Rectal smooth muscle tissue (tissue), 1 donor: ENCODE results near the gene PLEKHM3.
A peak's percentile ranks its signal among the peaks of the same experiment; 100 is the strongest.

Experiments used
- H3K27ac ChIP-seq: one replicate; pipeline ENCODE4 v1.7.0; 2013; ENCODE audit warnings: low read depth, low read length, inconsistent platforms
- H3K27me3 ChIP-seq: one replicate; pipeline ENCODE4 v1.7.0; 2013; ENCODE audit warnings: low read length; ENCODE audit not compliant: control insufficient read depth, insufficient read depth
- H3K36me3 ChIP-seq: one replicate; pipeline ENCODE4 v1.7.0; 2013; ENCODE audit warnings: low read length; ENCODE audit not compliant: control insufficient read depth, insufficient read depth
- H3K4me1 ChIP-seq: one replicate; pipeline ENCODE4 v1.7.0; 2013; ENCODE audit warnings: low read length; ENCODE audit not compliant: control insufficient read depth, insufficient read depth
- H3K4me3 ChIP-seq: one replicate; pipeline ENCODE4 v1.7.0; 2013; ENCODE audit warnings: low read length
- H3K9ac ChIP-seq: one replicate; pipeline ENCODE4 v1.7.0; 2013; ENCODE audit warnings: low read length

PLEKHM3 gene

GRCh38 chr2:208049006-208049405 is 23.7 kb upstream of the PLEKHM3 start:
- Histone ChIP-seq H3K9ac (no peak overlapping the region), H3K27me3 (no peaks in the 10 kb centered on the region), H3K4me1 (no peaks in the 10 kb centered on the region), H3K4me3 (no peak overlapping the region), H3K27ac (no peak overlapping the region), H3K36me3 (no peaks in the 10 kb centered on the region)

DNA sequence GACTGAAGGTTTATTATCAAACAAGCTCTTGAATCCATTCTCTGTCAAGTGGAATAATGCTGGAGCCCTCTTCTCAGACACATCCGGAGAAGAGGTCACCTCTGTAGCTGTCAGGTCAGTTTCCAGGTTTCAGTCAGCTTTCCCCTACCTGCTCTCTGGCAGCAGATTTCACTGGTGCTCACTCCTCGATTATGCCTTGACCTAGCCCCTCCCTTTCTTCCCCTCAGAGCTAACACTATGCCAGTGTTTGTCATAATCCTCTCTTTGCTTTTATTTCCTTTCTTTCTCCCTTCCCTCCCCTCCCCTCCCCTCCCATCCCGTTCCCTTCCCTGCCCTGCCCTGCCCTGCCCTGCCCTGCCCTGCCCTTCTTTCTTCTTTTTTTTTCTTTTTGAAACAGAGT is 22.5 kb upstream of the PLEKHM3 start:
- Histone ChIP-seq H3K9ac (no peak overlapping the region), H3K27ac (no peak overlapping the region), H3K27me3 (no peaks in the 10 kb centered on the region), H3K36me3 (no peaks in the 10 kb centered on the region), H3K4me1 (no peaks in the 10 kb centered on the region), H3K4me3 (no peak overlapping the region)

- no peaks in the 10 kb centered on the region for H3K4me1 ChIP-seq
- no peak overlapping the region for H3K27ac ChIP-seq
- H3K36me3 ChIP-seq = no peaks in the 10 kb centered on the region
- no peak overlapping the region for H3K9ac ChIP-seq
- no peaks in the 10 kb centered on the region for H3K27me3 ChIP-seq
- no peak overlapping the region for H3K4me3 ChIP-seq
Measured at GRCh38 chr2:208046686-208047085, 21.4 kb upstream of the PLEKHM3 start.

DNA sequence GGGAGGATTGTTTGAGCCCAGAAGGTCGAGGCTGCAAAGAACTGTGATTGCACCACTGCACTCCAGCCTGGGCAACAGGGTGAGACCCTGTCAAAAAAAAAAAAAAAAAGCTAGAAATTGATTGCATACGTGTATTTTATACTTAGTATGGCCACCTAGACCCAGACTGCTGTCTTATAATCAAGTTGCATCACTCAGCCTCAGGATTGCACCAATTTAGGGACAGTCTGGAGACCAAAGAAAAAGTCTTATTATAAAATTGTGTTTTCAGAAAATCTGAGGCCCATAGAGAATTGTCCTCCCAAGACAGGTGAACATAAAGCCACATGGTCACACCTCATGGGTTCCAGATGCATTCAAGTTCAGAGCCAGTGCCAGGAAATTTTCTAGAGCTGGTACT is 17.1 kb upstream of the PLEKHM3 start:
- no peaks in the 10 kb centered on the region for H3K27me3 ChIP-seq

GRCh38 chr2:208042041-208042440 is 16.7 kb upstream of the PLEKHM3 start:
- no peak overlapping the region for H3K27ac ChIP-seq
- no peaks in the 10 kb centered on the region for H3K4me1 ChIP-seq
- H3K9ac ChIP-seq = no peak overlapping the region
- H3K4me3 ChIP-seq = no peak overlapping the region
- no peaks in the 10 kb centered on the region for H3K36me3 ChIP-seq
- no peaks in the 10 kb centered on the region for H3K27me3 ChIP-seq

More for the DNA sequence above, 17.1 kb upstream of the PLEKHM3 start:
- Histone ChIP-seq H3K36me3 (no peaks in the 10 kb centered on the region), H3K4me3 (no peak overlapping the region), H3K9ac (no peak overlapping the region), H3K4me1 (no peaks in the 10 kb centered on the region), H3K27ac (no peak overlapping the region)

DNA sequence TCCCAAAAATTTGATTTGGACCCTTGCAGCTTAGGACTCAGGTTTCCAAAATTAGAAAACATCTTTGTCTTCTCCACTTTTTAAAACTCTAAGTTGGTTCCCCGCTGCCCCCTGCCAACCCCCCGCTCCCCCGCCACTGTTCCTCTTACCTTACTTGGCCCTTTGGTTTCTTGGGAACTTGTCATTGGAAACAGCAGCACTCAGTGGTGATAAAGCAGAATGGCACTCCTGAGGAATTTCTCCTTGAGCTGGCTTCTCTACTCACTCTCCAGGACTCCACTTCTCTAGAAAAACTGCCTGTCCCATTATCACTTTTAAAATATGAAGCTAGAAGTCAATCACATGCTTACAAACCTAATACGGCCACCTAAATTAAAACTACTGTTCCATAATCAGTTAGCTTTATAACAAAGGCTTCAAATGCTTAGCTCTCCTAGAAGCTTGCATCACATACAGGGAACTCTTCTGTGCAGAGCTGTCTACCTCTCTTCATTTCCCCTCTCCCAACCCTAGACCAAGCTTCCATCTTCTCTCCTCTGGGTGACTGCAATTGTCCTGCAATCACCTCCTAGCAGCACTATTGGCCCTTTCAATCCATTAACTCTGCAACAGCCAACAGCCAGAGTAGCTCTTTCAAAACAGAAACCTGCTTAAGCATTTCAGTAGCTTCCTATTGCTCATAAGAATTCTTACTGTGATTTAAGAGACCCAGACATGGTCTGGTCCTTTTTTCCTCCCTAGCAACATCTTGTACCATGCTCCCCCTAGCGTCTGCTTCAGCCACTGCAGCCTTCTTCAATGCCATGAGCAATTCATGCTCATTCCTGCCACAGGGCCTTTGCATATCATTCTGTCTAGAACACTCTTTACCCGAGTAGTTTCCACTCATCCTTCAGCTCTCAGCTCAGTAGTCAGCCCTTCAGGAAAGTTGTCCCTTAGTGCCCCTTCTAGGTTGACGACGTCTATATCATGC is 15.2 kb upstream of the PLEKHM3 start:
- Histone ChIP-seq H3K27ac (peak overlapping the region; percentile 21), H3K4me3 (no peak overlapping the region), H3K4me1 (no peaks in the 10 kb centered on the region), H3K27me3 (no peaks in the 10 kb centered on the region), H3K9ac (no peak overlapping the region), H3K36me3 (no peaks in the 10 kb centered on the region)

- Histone ChIP-seq H3K36me3 (no peaks in the 10 kb centered on the region), H3K9ac (no peak overlapping the region), H3K4me3 (no peak overlapping the region), H3K27me3 (no peaks in the 10 kb centered on the region), H3K27ac (peak overlapping the region; percentile 21), H3K4me1 (no peaks in the 10 kb centered on the region)
Measured at GRCh38 chr2:208039376-208040110, 14.2 kb upstream of the PLEKHM3 start.

- no peaks in the 10 kb centered on the region for H3K27me3 ChIP-seq
- no peaks in the 10 kb centered on the region for H3K36me3 ChIP-seq
Measured at GRCh38 chr2:208037564-208038487, 12.5 kb upstream of the PLEKHM3 start.

GRCh38 chr2:208036357-208036756 is 11.0 kb upstream of the PLEKHM3 start:
- Histone ChIP-seq H3K4me1 (no peaks in the 10 kb centered on the region), H3K27me3 (no peaks in the 10 kb centered on the region), H3K4me3 (no peak overlapping the region), H3K27ac (no peak overlapping the region), H3K9ac (no peak overlapping the region), H3K36me3 (no peaks in the 10 kb centered on the region)

More at GRCh38 chr2:208037564-208038487, 12.5 kb upstream of the PLEKHM3 start:
- Histone ChIP-seq H3K4me3 (no peak overlapping the region), H3K4me1 (no peaks in the 10 kb centered on the region), H3K27ac (no peak overlapping the region), H3K9ac (no peak overlapping the region)

- Histone ChIP-seq H3K27me3 (no peaks in the 10 kb centered on the region), H3K4me3 (no peak overlapping the region), H3K27ac (no peak overlapping the region), H3K4me1 (no peaks in the 10 kb centered on the region), H3K36me3 (no peaks in the 10 kb centered on the region), H3K9ac (no peak overlapping the region)
Measured at GRCh38 chr2:208034503-208035140, 9.3 kb upstream of the PLEKHM3 start.

DNA sequence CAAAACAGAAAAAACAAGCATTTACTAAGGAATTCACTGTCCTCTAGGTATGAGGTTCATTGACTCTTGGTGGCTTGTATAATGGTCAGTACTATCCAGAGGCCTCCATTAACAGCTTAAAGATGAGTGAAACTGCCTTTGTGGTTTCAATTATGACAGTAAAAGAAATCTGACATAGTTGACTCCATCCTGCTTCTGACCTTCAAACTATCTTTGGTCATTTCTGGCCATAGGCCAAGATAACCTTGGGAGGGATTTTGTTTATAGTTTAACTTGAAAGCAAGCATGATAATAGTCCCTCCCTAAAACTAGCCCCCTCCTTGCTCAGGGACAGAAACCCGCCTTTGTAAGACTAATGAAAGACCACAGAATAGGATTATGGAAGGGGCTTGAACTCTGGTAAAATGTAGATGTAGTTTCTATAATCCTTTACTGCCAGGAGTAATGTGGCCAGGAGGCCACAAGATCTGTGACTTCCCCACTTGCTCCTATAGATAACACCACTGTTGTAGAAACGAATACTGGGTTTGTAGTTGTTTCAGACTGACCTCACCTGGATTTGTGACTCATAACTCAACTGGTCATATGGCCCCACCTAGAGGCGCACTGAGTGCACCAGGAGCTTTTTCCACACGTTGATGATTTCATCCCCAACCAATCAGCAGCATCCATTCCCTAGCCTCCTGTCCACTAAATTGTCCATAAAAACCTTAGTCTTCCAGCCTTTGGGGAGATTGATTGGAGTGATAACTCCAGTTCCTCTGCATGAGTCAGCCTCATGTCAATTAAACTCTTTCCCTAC is 8.6 kb upstream of the PLEKHM3 start:
- no peaks in the 10 kb centered on the region for H3K27me3 ChIP-seq
- no peak overlapping the region for H3K4me3 ChIP-seq
- no peaks in the 10 kb centered on the region for H3K4me1 ChIP-seq
- no peak overlapping the region for H3K9ac ChIP-seq
- H3K36me3 ChIP-seq = no peaks in the 10 kb centered on the region
- H3K27ac ChIP-seq = no peak overlapping the region
